ENCODE data around the gene KCNJ11.

Gene KCNJ11

GRCh38 chr11:17389211-17389956 lies 925 bp upstream of the KCNJ11 start:
- peak; percentile 93 for DNase-seq

GRCh38 chr11:17387811-17388210 lies 648 bp downstream of the KCNJ11 start:
- peak; percentile 14 for DNase-seq

DNA sequence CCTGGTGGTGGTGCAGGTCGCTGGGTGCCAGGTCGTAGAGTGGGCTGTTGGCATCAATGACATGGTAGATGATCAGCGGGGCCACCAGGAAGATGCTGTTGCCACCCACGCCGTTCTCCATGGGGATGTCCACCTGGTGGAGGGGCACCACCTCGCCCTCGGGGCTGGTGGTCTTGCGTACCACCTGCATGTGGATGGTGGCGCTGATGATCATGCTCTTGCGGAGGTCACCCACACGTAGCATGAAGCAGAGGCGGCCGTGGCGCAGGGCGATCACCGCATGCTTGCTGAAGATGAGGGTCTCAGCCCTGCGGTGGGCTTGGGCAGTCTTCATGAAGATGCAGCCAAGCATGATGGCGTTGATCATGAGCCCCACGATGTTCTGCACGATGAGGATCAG lies 1.2 kb downstream of the KCNJ11 start:
- no peak for DNase-seq

DNA sequence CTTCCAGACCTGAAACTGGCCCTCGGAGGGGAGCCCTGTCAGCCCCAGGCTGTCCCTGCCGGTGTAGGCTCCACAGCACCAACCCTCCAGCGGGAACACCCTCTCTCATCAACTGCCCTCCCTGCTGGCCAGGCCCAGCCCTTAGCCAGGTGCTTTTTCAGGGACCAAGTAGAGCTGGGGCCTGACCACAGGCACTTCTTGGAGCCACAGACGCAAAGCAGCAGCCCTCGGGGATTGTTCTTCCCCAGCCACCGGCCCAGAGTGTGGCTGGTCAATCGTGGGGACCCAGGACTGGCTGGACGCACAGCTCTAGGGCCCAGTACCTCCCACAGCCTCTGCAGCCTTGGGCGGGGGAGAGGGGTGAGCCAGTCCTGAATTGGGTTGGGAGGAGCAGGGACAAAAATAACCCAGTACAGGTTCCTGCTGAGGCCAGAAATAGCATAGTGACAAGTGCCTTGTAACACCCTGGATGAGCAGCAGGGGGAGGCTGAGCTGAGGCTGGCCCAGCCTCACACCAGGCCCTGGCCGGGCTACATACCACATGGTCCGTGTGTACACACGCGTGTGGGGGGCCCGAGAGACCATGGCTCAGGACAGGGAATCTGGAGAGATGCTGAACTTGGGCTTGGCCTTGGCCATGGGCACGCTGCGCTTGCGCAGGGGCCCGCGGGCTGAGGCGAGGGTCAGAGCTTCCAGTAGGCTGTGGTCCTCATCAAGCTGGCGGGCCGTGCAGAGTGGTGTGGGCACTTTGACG lies 2.0 kb downstream of the KCNJ11 start:
- DNase-seq = peak; percentile 72

- no peak for DNase-seq
Observed at GRCh38 chr11:17385926-17386325, 2.5 kb downstream of the KCNJ11 start.

- no peak for DNase-seq
Observed at GRCh38 chr11:17385492-17385891, 3.0 kb downstream of the KCNJ11 start.

DNA sequence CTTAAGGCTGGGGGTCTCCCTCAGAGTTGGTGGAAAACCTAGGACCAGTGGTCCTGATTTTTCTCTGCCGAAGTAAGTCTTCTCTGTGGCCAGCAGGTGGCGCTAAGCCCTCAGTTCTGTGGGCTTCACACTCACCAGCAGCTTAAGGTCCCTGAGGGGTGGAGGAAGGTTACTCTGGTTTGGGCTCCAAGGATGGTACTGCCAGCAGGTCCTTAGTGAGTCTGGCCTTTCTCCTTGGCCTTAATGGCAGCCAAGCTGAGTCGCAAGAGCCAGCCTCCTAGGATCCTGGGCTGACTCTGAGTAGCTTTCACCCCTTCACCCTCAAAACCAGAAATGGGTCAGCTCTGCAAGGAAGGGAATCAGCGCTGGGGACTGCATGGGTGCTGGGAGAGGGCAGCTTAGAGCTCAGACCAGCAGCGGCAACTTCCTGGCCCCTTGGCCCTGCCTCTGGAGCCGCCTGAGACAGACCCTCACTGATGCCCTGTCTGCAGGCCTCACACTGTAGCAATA lies 4.4 kb downstream of the KCNJ11 start:
- peak; percentile 92 for DNase-seq

- DNase-seq = no peak
Observed at GRCh38 chr11:17383461-17383860, 5.0 kb downstream of the KCNJ11 start.

- no peak for DNase-seq
Observed at GRCh38 chr11:17382046-17382728, 6.3 kb downstream of the KCNJ11 start.

GRCh38 chr11:17381156-17381555 lies 7.3 kb downstream of the KCNJ11 start:
- no peak for DNase-seq

- no peak for DNase-seq
Observed at GRCh38 chr11:17379383-17380180, 8.9 kb downstream of the KCNJ11 start.

DNA sequence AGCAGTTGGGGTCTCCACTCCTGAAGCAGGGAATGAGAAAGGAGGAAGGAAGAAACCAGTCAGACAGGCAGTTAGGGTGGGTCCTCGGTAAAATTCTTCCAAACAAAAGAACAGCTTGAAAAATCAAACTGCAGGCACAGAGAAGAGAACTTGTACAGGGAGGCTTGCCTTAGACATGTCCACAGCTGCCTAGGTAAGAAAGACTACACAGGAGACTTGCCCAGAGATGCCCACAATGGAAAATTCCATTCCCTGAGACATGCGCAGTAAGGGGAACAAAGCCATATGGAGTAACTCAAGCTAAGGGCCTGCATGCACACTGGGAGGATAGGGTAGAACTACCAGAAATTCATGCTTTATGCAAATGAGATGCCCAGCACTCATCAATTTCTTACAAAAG lies 9.8 kb downstream of the KCNJ11 start:
- DNase-seq = no peak

GRCh38 chr11:17376493-17376892 lies 12.0 kb downstream of the KCNJ11 start:
- DNase-seq = no peak

DNA sequence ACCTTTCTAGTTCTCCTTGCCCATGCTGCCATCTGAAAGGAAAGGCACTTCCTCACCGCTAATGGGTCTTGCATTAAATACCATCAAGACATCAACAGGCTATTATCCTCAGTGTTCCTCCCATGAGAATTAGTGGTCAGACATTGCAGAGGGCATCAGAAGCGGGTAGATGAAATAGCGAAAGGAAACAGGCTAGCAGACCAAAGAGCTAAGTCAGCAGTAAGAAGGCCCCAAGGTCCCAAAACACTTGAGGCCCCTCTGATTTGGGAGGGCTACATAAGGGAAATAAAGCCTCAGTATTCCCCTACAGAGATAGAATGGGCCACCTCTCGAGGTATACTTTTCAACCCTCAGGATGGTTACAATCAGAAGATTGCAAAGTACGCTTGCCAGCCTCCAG lies 12.9 kb downstream of the KCNJ11 start:
- no peak for DNase-seq

- peak; percentile 76 for DNase-seq
Observed at GRCh38 chr11:17371614-17372013, 16.8 kb downstream of the KCNJ11 start.

GRCh38 chr11:17369684-17370243 lies 18.7 kb downstream of the KCNJ11 start:
- DNase-seq = no peak

- DNase-seq = no peak
Observed at GRCh38 chr11:17369094-17369493, 19.4 kb downstream of the KCNJ11 start.

- no peak for DNase-seq
Observed at GRCh38 chr11:17368551-17368950, 19.9 kb downstream of the KCNJ11 start.

DNA sequence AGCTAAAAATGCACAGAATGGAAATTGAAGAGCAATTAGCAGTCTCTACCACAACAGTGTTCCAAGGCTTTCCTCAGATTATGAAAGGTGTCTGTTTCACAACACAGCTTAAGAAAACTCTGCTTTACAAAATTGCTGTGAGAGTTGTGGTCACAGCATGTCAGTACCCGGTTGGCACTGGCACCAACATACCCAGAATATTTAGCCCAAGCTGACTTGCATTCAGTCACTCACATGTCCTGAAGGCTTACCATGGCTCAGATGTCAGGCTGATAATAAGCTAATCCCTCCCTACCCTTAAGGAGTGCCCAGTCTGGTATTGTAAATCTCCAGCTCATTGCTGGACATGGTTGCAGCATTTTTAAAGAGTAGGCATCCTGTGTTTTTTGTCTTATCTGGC lies 22.0 kb downstream of the KCNJ11 start:
- DNase-seq = no peak

- peak; percentile 80 for DNase-seq
Observed at GRCh38 chr11:17354601-17354991, 33.9 kb downstream of the KCNJ11 start.

GRCh38 chr11:17353821-17354600 lies 34.4 kb downstream of the KCNJ11 start:
- peak; percentile 48 for DNase-seq

Data from NCI-H69 (cell line).